ENCODE results near the gene MLLT10.

Gene MLLT10

DNA sequence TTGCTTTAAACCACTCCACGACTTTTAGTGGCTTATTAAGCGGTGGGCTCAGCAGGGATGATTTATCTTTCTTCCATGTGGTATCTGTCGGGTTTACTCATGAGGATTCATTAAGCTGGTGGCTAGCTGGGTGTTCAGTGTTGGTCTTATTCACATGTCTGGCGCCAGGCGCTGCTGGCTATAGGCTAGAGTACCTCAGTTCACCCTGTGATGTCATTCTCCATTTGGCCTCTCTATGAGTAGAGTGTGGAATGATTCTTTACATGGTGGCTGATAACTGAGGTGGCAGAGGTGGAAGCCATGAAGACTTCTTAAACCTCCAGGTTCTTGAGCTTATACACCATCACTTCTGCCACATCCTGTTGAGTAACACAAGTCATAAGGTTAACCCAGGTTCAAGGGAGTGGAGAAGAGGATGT, 115.4 kb downstream of the MLLT10 start:
- TF ChIP-seq TAF1 (IDR thresholded peaks at IDR 0.05; ENCODE audit: borderline replicate concordance, insufficient read depth, low read length) (no peak), FOXP2 (optimal IDR thresholded peaks at IDR 0.05; ENCODE audit: borderline replicate concordance, extremely low read depth, extremely low read length, insufficient read depth) (no peak), SIN3A (IDR thresholded peaks at IDR 0.05; ENCODE audit: borderline replicate concordance, insufficient read depth, low read length) (no peak), POLR2AphosphoS5 (IDR thresholded peaks at IDR 0.05; ENCODE audit: low read depth, low read length) (no peak)
- TF ChIP-seq, protein P1, sequence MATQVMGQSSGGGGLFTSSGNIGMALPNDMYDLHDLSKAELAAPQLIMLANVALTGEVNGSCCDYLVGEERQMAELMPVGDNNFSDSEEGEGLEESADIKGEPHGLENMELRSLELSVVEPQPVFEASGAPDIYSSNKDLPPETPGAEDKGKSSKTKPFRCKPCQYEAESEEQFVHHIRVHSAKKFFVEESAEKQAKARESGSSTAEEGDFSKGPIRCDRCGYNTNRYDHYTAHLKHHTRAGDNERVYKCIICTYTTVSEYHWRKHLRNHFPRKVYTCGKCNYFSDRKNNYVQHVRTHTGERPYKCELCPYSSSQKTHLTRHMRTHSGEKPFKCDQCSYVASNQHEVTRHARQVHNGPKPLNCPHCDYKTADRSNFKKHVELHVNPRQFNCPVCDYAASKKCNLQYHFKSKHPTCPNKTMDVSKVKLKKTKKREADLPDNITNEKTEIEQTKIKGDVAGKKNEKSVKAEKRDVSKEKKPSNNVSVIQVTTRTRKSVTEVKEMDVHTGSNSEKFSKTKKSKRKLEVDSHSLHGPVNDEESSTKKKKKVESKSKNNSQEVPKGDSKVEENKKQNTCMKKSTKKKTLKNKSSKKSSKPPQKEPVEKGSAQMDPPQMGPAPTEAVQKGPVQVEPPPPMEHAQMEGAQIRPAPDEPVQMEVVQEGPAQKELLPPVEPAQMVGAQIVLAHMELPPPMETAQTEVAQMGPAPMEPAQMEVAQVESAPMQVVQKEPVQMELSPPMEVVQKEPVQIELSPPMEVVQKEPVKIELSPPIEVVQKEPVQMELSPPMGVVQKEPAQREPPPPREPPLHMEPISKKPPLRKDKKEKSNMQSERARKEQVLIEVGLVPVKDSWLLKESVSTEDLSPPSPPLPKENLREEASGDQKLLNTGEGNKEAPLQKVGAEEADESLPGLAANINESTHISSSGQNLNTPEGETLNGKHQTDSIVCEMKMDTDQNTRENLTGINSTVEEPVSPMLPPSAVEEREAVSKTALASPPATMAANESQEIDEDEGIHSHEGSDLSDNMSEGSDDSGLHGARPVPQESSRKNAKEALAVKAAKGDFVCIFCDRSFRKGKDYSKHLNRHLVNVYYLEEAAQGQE (IDR thresholded peaks at IDR 0.05; ENCODE audit: insufficient read depth in 1 of 2, low read depth in 2 of 2, low read length in 2 of 2), result no peak

DNA sequence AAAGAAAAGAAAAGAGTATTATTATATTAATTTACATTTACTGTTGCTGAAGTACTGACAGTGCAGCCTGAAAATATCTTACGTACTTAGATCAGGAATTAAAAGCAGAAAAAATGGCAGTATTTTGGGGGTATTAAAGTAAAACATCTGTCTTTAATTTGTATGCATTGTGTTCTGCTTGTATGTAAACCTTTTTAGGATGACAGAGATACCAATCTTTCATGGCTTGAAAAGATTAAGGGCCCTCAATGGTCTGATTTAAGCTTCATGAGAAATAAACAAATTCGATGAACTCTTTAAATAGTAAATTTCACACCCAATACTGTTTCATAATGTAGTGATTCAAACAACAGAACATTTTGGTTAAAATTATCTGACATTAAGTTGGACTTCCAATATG, 116.3 kb downstream of the MLLT10 start:
- TF ChIP-seq TAF1 (IDR thresholded peaks at IDR 0.05; ENCODE audit: borderline replicate concordance, insufficient read depth, low read length) (no peak), FOXP2 (optimal IDR thresholded peaks at IDR 0.05; ENCODE audit: borderline replicate concordance, extremely low read depth, extremely low read length, insufficient read depth) (no peak), SIN3A (IDR thresholded peaks at IDR 0.05; ENCODE audit: borderline replicate concordance, insufficient read depth, low read length) (no peak), POLR2AphosphoS5 (IDR thresholded peaks at IDR 0.05; ENCODE audit: low read depth, low read length) (no peak)
- TF ChIP-seq, protein P1 (IDR thresholded peaks at IDR 0.05; ENCODE audit: insufficient read depth in 1 of 2, low read depth in 2 of 2, low read length in 2 of 2), result no peak

DNA sequence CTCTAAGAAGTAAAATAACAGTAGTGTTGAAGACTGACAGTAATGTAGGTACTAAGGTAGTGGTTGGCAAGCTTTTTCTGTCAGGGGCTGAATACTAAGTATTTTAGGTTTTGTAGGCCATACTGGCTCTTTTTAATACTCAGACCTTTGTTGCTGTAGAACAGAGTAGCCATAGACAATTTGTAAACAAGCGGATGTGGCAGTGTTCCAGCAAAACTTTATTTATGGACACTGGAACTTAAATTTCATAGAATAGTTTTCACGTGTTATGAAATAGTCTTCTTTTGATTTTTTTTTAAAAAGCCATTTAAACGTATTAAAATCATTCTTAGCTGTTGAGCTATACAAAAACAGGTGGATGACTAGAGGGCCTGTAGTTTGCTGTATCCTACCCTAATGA, 121.2 kb downstream of the MLLT10 start:
- TF ChIP-seq, protein P1 (IDR thresholded peaks at IDR 0.05; ENCODE audit: insufficient read depth in 1 of 2, low read depth in 2 of 2, low read length in 2 of 2), result no peak
- TF ChIP-seq FOXP2 (optimal IDR thresholded peaks at IDR 0.05; ENCODE audit: borderline replicate concordance, extremely low read depth, extremely low read length, insufficient read depth) (no peak), POLR2AphosphoS5 (IDR thresholded peaks at IDR 0.05; ENCODE audit: low read depth, low read length) (no peak), SIN3A (IDR thresholded peaks at IDR 0.05; ENCODE audit: borderline replicate concordance, insufficient read depth, low read length) (no peak), TAF1 (IDR thresholded peaks at IDR 0.05; ENCODE audit: borderline replicate concordance, insufficient read depth, low read length) (no peak)

DNA sequence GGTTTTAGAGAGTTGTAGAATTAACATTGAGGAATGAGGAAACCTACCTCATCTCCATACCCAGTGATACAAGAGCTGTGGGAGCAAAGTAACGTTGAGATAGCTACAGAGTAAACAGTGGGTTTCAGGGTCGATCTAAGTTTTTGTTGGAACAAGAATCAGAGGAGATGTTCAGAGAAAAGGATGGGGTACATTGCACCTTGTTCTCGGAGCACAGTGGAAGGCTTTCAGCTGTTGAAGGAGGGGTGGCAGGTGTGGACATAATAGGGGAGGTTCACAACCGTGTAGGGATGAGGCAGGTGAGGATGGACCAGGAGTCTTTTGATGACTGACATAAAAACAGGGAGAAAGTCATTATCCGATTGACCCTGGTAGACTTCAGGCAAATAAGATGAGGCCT, 121.7 kb downstream of the MLLT10 start:
- TF ChIP-seq, protein P1 (IDR thresholded peaks at IDR 0.05; ENCODE audit: insufficient read depth in 1 of 2, low read depth in 2 of 2, low read length in 2 of 2), result no peak
- no peak for TF ChIP-seq SIN3A (IDR thresholded peaks at IDR 0.05; ENCODE audit: borderline replicate concordance, insufficient read depth, low read length)
- TF ChIP-seq FOXP2 (optimal IDR thresholded peaks at IDR 0.05; ENCODE audit: borderline replicate concordance, extremely low read depth, extremely low read length, insufficient read depth), result no peak
- no peak for TF ChIP-seq POLR2AphosphoS5 (IDR thresholded peaks at IDR 0.05; ENCODE audit: low read depth, low read length)

DNA sequence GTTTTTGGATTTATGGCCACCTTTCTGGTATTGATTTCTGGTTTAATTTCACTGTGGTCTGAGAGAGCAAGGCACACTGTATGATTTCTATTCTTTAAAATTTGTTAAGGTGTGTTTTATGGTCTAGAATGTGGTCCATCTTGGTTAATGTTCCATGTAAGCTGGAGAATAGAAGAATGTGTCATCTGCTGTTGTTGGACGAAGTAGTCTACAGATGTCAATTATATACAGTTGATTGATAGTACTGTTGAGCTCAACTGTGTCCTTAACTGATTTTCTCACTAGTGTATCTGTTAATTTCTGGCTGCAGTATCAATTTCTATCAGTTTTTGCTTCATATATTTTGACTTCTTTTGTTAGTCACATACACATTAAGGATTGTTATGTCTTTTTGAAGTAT, 127.1 kb downstream of the MLLT10 start:
- TF ChIP-seq POLR2AphosphoS5 (IDR thresholded peaks at IDR 0.05; ENCODE audit: low read depth, low read length) (no peak), SIN3A (IDR thresholded peaks at IDR 0.05; ENCODE audit: borderline replicate concordance, insufficient read depth, low read length) (no peak), FOXP2 (optimal IDR thresholded peaks at IDR 0.05; ENCODE audit: borderline replicate concordance, extremely low read depth, extremely low read length, insufficient read depth) (no peak), TAF1 (IDR thresholded peaks at IDR 0.05; ENCODE audit: borderline replicate concordance, insufficient read depth, low read length) (no peak)
- TF ChIP-seq, protein P1 (IDR thresholded peaks at IDR 0.05; ENCODE audit: insufficient read depth in 1 of 2, low read depth in 2 of 2, low read length in 2 of 2), result no peak
